GM19395 (cell line): Measurements from ENCODE around the gene BCL2.
A peak's percentile ranks its signal among the peaks of the same experiment; 100 is the strongest.

Source experiments
- ATAC-seq: cut with Tn5 transposase; IDR thresholded peaks from one replicate; pipeline ENCODE4 v1.9.1; 2021; ENCODE audit warnings: mild to moderate bottlenecking, moderate library complexity; ENCODE audit not compliant: unreplicated experiment

The BCL2 gene

GRCh38 chr18:63187223-63187574 lies 132.4 kb downstream of the BCL2 start:
- no peak for ATAC-seq

GRCh38 chr18:63186520-63187222 lies 132.9 kb downstream of the BCL2 start:
- ATAC-seq = no peak

DNA sequence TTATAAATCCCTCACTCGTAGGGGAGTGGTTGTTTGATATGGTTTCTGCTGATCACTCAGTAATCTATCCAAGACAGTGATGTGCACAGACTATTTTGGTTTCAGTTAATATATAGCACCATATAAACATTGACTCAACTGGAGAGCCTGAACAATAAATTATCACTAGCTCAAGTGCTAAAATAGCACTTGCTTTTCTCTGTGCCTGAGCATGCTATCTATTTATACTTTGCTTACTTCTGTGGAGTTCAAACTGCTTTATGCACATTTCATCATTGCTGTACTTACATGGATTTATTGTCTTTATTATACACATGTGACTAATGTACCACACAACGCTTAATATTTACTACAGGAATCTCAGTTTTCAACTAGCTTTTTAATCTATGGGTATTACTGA lies 133.6 kb downstream of the BCL2 start:
- ATAC-seq = no peak

DNA sequence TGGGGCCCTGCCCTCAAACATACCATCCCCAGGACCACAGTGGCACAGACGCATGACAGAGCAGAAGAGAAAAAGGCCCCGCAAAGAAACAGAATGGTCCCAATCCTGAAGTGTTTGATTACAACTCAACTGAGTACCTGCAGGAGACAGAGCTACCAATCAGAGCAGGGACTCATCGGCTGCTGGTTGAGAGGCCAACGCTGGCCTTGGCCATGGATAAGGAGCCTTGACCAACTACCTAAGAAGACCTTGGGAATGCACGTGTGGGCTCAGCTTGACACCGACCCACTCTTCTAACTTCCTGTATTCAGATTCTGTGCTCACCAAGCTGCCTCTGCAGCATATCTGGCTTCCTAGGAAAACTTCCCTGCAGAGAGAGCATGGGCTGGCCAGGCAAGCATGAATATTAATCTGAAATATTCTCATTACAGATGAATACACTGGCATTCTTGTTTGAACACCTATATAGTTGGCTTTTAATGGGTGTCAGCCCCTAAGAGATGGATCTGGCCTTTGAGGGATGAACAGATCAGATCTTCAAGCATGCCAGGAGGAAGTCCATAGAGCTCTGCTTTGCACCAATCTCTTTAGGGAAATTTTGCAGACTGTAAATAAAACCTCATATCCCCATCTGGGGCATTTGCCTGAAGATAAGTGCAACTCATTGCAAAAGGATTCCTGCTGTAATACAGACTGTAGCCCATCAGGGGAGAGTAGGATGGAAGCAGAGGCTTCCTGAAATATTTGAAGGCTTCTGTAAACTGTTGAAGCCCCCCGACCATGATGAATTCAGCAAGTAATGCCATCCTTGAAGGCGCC lies 135.4 kb downstream of the BCL2 start:
- no peak for ATAC-seq

GRCh38 chr18:63183378-63183777 lies 136.2 kb downstream of the BCL2 start:
- no peak for ATAC-seq

DNA sequence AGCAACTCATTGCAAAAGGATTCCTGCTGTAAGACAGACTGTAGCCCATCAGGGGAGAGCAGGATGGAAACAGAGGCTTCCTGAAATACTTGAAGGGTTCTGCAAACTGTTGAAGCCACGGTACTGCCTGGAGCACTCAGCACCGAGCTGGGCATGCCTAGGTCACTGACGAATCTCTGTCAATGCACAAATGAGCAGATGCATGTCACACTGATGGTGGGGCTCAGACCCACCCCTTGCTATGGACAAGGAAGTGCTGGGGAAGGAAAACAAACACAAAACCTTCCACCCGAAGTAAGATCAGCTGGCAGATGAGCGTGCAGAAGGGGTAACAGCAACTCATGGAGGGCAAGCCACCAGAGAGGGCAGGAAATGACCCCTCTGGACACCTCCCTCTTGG lies 136.7 kb downstream of the BCL2 start:
- ATAC-seq = no peak

- no peak for ATAC-seq
Measured at GRCh38 chr18:63182310-63182772, 137.2 kb downstream of the BCL2 start.

GRCh38 chr18:63181706-63182309 lies 137.8 kb downstream of the BCL2 start:
- no peak for ATAC-seq

DNA sequence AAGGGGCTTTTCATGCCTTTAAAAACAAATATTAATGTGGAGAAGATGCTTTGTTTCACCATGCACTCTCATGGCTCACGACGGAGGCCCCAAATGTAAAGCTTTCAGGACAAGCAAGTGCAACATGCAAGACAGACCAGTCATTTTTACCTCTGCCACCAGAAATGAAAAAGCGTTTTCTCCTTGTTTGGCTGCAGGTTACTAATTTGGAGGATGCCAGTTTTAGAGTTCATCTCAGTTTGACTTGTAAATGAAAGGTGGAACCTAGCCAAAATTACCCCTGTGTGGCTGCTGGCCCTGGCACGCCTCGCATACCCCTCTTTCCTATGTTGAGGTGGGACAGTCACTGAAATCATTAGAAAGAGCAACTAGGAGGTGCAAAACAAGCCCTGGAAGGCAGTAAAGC lies 138.6 kb downstream of the BCL2 start:
- peak; percentile 56 for ATAC-seq

- no peak for ATAC-seq
Measured at GRCh38 chr18:63180321-63180720, 139.2 kb downstream of the BCL2 start.

DNA sequence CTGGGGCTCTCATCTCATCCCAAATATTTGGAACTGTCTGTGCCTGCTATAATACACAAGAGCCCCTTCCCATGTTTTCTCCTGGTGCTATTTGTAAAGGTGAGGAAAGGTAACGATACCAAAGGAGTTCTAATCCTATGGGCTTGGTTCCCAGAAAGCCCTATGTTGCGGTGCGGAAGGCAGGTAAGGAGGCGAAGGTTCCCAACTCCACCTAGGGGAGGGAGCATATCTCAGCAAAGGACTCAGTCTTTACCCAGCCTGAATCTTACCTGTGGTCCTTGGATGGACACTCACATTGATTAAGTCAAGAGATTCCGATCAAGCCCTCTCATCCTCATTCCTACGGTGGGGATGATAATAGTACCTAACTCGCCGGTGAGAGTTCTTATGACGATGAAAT lies 140.1 kb downstream of the BCL2 start:
- no peak for ATAC-seq

DNA sequence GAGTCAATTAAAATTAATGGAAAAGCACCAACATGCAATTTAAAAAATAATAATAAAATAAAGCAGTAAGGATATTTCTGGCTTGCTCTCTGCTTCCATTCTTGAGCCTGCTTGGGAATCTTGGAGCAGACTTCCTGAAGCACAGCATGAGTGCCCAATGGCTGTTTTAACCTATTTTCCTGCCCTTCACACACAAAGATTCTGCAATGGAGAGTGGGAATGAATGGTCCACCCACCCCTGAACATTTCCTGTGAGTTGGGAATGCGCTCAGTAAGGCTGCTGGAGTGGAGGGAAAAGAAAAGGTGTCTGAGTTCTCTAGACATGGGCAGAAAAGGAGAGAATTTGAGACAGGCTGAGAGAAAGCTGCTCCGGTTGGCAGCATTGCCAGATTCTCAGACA lies 140.6 kb downstream of the BCL2 start:
- ATAC-seq = no peak

DNA sequence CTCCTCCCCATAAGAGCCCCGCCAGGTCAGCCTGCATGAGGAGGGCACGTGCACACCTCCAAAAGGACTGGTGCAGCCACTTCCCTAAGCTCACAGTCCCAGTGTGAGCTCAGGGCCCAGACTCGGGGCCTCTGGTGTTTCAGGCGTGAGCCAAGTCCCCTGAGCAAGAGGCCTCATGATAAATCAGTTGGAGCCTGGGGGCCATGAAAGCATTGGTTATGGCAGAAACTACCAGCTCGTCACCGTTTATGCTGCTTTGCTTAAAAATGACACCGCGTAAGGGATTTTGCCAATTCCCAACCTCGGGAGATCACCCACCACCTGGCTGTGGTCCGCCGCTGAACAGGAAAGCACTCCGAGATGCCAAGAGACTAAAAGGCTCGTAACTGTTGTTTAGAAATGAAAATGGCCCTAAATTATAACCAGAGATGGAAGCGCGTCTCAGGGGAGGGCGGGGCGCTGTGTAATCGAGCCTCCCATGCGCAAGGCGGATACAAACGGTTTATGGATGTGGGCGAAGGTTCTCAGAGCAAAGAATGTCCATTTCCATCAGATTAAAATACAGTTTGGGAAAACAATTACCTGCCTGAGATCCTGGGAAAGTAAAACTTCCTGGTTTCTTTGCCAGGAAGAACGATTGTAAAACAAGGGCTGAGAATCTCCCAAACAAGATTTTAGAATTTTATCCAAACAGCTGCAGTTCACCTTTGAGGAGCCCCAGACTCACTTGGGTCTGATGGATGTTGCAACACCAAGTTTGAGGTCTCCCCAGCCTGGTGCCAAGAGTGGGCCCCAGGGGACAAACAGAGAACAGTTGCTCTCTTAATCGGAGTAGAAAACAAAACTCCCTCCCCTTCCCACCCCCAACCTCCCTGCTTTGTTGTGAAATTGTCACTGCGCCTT lies 141.4 kb downstream of the BCL2 start:
- no peak for ATAC-seq

DNA sequence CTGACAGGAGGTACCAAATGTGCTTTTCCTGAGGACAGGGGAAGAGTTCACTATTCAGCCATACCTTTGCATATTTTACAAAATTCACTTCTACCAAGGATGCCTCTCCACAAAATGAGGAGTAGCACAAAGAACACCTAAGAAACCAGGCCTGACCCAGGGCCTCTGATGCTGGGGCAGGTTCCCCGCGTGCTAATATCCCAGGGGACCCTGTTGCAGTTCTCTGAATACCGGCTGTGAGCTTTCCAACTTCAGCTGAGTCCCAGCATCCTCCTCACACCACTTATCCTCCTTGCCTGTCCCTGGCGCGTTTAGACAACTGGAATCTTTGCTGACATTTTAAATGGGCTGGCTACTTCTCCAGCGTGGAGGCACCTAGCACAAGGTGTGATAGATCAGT lies 142.3 kb downstream of the BCL2 start:
- ATAC-seq = no peak

- no peak for ATAC-seq
Measured at GRCh38 chr18:63175264-63175663, 144.3 kb downstream of the BCL2 start.

DNA sequence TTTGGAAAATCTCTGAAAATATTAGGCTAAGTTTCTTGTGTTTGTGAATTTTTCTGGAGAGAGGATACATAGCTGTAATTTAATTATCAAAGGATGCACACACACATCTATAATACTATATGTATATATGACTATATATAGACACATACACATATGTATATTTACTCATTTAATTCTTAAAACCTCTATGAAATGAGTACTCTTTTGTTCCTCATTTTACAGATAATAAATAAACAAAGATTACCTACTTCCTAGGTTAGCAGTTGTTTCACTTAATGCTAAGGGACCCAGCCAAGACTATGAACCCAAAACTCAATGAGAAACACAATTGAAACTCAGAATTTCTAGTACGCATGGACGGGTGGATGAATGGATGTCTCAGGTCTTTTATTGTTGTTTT lies 145.6 kb downstream of the BCL2 start:
- no peak for ATAC-seq

DNA sequence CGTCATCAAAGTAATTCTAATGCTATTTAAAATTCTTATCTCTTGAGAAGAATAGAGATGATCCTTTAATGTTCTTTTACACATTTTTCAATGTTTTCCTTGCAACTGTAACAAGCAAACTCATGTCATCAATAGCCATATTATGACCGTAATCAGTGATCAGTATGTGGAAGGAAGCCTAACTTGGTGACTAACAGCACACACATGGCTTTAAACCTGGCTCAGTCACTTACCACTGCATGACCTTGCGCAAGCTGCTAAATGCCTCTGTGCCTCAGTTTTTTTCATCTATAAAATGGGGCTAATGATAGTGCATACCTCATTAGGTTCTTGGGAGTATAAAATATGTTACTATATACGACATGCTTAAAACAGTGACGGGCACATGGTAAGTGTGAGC lies 149.7 kb downstream of the BCL2 start:
- ATAC-seq = no peak

- ATAC-seq = no peak
Measured at GRCh38 chr18:63168287-63168686, 151.3 kb downstream of the BCL2 start.

GRCh38 chr18:63166142-63166541 lies 153.4 kb downstream of the BCL2 start:
- no peak for ATAC-seq

GRCh38 chr18:63164396-63164795 lies 155.2 kb downstream of the BCL2 start:
- no peak for ATAC-seq
